ENCODE data around the gene NUDT3.

DNA sequence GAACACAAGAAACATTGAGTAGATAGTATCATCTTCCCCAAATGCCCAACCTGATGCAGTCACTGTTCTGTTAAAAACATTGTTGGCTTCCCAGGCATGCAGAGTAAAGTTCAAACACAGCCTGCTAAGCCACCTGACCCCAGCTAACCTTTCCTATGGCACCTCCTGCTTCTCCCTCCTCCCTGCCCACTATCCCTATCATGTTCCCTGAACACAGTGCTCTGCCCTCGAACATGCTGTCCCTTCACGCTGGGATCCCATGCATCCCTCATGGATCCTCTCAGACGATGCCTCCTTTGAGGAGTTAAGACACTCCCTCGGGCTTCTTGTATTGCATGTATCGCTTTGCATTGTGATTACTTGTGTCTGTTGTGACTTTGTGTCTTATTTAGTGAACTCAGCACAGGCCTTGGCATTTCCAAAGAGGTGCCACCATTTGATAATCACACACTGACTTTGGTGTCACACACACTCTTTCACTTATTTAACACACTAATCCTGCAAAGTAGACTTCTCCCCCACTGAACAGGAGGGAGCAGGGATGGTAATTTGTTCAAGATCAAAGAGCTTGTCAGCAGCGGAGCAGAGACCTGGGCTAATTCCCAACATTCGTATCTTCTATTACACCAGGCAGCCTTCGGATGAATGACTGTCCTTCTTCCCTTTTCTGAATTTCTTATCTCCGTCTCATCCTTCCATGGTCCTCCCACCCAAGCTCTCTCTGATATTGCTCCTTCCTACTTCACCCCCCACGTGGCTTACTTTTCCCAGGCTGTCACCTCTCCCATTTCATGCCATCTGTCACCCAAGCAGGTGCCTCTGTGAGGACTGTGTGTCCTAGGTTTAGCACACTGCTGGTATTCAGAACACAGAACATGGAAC lies 115.3 kb downstream of the NUDT3 start:
- no peak for TF ChIP-seq TARDBP (IDR thresholded peaks at IDR 0.05)
- no peak for TF ChIP-seq SP1 (IDR thresholded peaks at IDR 0.05)
- TF ChIP-seq HDGF (IDR thresholded peaks at IDR 0.05; ENCODE audit: borderline replicate concordance): no peak
- no peak for TF ChIP-seq SUZ12 (IDR thresholded peaks at IDR 0.05)
- TF ChIP-seq BHLHE40 (IDR thresholded peaks at IDR 0.05; ENCODE audit: borderline replicate concordance): no peak
- TF ChIP-seq FOXK2 (IDR thresholded peaks at IDR 0.05): no peak

Data from HEK293T (cell line).